NCI-H510A treated with DMSO at 0.1 percent for 48 hours (cell line): Measurements from ENCODE around the gene PI4K2B.
"Not testable (repeated sequence)": the region's sequence is repeated elsewhere in the genome, so short reads cannot be mapped to it uniquely, and the experiment has no call there.

Source experiments
- DNase-seq: peaks from one replicate; lab custom pipeline; 2025; lab: John Stamatoyannopoulos, UW

PI4K2B gene

DNA sequence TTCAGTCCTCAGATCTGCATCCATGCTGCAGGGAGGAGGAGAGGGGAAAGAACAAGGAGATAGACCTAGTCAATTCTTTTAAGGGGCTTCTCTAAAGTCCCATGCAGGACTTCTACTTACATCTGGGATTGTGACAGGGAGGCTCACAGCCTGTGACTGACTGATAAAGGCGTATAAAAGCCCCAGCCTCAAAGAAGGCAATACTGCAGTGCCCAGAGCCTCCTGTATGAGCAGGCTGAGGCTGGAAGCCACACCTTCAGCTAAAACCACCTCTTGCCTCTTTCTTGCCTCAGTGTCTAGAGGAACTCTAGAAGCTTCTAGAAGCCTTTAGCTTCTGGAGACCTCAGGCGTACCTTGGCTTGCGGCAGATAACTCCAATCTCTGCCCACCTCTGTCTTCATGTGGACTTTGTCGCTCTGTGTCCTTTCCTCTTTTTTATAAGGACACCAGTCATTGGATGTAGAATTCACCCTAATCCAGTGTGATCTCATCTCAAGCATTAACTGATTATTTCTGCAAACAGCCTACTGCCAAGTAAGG lies 72.8 kb downstream of the PI4K2B start:
- no peak for DNase-seq

DNA sequence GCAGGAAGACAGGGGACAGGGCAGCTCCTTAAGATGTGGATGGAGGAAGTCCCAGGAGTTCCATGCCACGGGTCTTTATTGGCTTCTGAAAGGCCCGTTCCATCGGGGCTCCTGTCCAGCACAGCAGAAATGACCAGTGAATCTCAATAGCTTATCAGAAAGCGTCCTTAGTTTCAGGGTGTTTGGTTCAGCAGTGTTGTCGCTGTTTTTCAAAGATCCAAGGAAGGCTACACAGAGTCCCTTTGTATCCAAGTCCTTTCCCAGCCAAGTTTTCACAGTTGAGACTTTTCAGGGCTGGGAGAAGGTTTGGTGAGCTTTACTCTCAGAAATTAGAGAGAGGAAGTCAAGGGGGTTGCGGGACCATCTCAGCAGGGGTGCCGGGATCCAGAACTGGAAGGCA lies 73.8 kb downstream of the PI4K2B start:
- DNase-seq = no peak

DNA sequence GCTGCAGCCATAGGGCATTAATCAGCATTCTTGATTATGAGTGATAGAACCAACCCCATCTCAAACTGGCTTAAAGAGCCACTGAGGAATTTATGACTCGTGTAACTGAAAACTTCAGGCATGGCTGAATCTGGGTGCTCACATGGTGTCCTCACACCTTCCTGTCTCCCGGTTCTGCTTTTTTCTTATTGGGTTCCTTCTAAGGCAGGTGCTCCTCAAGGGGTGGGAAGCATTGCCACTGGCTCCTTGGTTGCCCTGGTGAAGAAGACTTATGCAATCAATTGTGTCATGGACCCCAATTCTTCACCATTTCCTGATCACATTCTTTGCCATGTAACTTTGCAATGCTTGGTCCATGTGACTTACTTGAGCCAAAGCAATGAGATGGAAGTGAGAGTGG lies 74.5 kb downstream of the PI4K2B start:
- DNase-seq = no peak

DNA sequence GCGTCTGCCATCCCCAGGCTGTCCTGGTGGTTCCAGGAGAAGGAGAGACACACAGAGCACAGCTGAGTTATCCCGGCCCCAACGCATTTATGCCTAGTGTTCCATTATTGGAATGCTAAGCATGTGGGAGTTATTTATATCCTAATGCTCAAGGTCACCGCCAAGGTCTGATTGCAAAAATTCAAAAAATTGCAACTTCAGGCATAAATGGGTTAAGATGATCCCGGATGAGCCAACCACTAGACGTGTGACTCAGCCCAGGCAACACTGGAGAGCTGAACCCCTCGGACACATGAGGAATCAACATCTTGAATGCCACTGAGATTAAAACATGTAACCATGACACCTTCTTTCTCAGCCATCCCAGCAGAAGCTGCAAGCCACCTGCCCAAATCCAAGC lies 74.9 kb downstream of the PI4K2B start:
- no peak for DNase-seq

DNA sequence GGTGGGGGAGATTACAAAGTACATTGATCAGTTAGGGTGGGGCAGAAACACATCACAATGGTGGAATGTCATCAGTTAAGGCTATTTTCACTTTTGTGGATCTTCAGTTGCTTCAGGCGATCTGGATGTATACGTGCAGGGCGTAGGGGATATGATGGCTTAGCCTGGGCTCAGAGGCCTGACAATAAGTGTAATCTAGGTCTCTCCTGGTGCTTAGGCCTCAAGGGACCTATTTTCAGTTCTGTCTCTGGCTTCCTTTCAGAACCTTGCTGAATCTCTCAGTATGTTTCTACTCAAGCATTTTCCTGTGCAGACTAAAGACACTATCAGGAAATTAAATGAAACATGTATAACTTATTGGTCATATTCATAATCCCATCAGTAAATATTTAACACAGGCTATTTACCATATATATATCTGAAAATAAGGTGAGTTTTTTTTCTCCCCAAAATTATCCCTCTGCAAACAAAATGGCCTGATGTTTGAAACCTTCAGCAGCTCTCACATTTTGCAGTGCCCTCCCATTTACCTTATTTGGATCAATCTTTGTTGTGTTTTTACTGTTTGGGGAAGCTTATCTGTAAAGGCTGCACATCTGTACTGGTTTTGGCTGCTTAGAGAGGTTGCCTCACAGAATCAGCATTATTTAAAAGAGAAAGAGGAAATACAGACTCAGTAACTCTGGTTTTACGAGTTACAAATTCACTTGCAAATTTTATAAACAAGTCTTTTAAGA lies 76.4 kb downstream of the PI4K2B start:
- no peak for DNase-seq

DNA sequence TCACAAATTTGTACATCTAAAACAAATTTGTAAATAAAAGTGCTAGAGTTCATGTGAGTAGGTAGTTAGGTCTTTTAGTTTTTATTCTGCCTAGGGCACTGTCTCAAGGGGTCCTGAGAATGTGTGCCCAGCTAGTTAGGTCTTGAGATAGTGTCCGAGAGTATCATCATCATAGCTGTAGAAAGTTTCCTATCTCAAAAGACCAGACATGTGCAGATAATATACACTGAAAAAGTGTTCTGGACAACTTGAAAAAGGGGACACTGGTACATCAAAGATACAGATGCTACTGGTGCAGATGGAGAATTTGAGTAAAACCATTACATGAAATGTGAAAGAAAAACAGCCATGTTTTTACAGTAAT lies 77.0 kb downstream of the PI4K2B start:
- no peak for DNase-seq

DNA sequence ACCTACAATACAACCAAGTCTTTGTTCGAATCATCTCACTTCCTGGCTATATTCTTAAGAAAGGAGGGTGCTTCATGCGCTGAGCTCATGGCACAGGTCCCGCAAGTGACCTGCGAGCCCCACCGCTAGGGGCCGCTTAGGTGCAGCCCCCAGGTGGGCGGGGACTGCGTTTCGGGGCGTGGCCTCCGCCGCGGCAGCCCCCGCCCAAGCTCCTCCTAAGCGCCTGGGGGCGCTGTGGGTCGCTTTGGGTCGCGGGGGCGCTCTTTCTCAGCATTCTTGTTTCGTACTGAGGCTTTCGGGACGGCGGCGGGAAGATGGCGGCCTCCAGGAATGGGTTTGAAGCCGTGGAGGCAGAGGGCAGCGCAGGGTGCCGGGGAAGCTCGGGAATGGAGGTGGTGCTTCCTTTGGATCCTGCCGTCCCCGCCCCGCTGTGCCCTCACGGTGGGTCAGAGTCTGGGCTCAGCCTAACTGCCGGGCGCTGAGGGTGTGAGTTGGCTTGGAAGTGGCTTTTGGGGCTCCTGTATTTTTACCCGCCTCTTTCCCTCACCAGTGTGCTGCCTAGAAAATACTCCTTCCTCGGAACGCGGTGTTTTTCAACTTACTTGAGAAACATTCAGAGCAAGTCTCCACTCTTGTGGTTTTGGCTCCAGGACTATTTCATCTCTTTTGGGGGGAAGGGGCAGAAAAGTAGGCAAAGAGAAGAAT lies 78.8 kb downstream of the PI4K2B start, which contains the start of gene ZCCHC4:
ZCCHC4 (plus strand) TSS at position 279 of the 705 bp plus-strand sequence; CDS start at position 315, 36 bp downstream.
- DNase-seq = peak; percentile 65

DNA sequence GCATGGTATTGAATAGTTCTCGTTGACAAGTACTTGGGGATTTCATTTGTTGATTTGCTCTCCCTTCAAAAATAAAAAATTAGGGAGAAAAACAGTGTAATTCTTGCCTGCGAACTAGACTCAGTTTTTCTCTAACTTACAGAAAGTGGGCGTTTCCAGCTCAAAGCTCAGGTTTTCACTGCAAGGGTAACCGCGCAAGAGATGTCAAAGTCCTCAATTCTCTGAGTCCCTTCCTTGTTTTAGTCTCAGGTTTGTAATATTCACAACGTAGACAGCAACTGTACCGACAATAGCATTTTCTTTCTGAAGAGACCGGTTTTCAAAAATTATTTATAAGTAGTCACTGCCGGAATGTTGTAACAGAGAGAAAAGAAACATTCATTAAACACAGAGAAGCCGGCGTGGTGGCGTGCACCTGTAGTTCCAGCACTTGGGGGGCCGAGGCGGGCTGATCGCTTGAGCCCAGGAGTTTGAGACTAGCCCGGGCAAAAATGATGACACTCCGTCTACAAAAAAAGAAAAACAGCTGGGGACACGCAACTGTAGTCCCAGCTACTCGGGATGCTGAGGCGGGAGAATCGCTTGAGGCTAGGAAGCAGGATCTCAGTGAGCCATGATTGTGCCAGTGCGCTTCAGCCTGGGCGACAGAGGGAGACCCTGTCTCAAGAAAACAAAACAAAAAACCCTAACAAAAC lies 79.5 kb downstream of the PI4K2B start:
- no peak for DNase-seq

DNA sequence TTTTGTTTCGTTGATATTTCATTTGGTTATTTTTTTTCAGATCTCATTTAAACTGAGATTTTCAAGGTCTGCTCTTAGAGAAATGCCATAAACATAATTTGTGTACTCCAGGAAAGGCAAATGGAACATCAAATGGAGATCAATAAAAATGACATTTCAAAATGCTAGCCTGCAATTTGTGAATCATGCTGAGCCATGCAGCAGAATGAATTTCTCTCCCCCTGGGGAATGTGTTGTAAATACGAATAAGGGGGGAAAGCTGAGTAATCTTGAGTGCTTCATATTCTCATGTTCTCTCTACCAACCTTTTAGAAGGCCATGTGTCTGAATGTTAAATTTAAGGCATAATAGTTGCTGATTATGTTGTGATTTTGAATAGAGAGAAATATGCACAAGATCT lies 86.5 kb downstream of the PI4K2B start:
- DNase-seq = no peak

DNA sequence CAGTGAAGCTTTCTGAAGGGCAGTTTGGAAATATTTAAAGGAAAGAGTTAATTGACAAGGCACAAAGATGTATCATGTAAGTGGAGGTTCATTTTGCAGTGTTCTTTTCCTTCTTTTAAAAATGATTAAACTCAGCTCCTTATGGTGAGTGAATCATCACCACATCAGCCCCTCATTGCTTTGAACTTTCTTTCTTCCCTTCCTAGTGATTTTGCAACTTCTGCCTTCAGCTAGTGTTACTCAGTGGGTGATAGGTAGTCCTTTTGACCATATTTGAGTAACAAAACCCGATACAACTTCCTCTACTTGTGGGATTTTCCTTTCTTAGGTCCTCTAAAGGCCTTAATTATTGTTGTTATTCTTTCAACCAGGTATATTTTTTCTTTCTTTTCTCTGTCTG lies 86.9 kb downstream of the PI4K2B start:
- DNase-seq = no peak

DNA sequence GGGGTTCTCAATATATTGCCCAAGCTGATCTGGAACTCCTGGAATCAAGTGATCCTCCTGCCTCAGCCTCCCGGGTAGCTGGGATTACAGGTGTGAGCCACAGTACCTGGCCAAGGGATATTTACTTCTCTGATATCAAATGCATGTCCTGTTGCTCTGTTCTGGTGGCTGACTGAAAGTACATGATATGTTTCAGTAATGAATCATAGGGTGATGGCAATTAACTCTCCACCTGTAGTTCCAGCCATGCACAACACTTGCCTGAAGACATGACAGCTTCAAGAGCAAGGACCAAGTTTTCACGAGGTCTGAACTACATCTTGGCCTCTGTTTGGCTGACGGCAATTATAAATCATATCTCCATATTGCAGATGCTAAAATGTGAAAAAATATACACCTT lies 87.9 kb downstream of the PI4K2B start:
- DNase-seq = no peak

DNA sequence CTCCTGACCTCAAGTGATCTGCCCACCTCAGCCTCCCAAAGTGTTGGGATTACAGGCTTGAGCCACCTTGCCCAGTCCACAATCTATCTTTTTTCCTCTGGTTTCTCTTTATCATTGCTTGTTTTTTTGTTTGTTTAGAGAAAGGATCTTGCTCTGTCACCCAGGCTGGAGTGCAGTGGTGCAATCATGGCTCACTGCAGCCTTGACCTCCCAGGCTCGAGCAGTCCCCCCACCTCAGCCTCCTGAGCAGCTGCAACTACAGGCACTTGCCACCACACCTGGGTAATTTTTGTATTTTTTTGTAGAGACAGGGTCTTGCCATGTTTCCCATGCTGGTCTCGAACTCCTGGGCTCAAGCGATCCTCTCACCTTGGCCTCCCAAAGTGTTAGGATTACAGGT lies 94.6 kb downstream of the PI4K2B start:
- not testable (repeated sequence) for DNase-seq
